Neuronal stem cell (in vitro differentiated cells): ENCODE data around the gene C1orf56.

ENCODE experiments used
- DNase-seq: peaks from one replicate; pipeline ENCODE4 v3.0.0-alpha.2; 2013; ENCODE audit warnings: low spot score
- H2AFZ ChIP-seq: one replicate; pipeline ENCODE4 v1.6.1; 2013; ENCODE audit warnings: mild to moderate bottlenecking, low read length, inconsistent platforms
- H2AK5ac ChIP-seq: 2 replicates; pipeline ENCODE4 v1.6.1; 2013; ENCODE audit warnings: low read depth, mild to moderate bottlenecking, inconsistent platforms, low read length, moderate library complexity, mixed read lengths
- H2BK120ac ChIP-seq: 2 replicates; pipeline ENCODE4 v1.6.1; 2013; ENCODE audit warnings: low read depth, mild to moderate bottlenecking, inconsistent platforms, low read length, moderate library complexity, mixed read lengths
- H2BK12ac ChIP-seq: one replicate; pipeline ENCODE4 v1.6.1; 2013; ENCODE audit warnings: low read length, inconsistent platforms
- H2BK15ac ChIP-seq: 2 replicates; pipeline ENCODE4 v1.6.1; 2013; ENCODE audit warnings: mild to moderate bottlenecking, low read length, inconsistent platforms, mixed read lengths
- H2BK5ac ChIP-seq: one replicate; pipeline ENCODE4 v1.6.1; 2013; ENCODE audit warnings: inconsistent platforms, mild to moderate bottlenecking, low read length, moderate library complexity
- H3K14ac ChIP-seq: one replicate; pipeline ENCODE4 v1.6.1; 2013; ENCODE audit warnings: low read length, inconsistent platforms
- H3K18ac ChIP-seq: 2 replicates; pipeline ENCODE4 v1.6.1; 2013; ENCODE audit warnings: low read length, inconsistent platforms
- H3K23ac ChIP-seq: 2 replicates; pipeline ENCODE4 v1.6.1; 2013; ENCODE audit warnings: low read depth, mild to moderate bottlenecking, mixed read lengths, low read length, inconsistent platforms; ENCODE audit not compliant: poor library complexity
- H3K27ac ChIP-seq: replicated peaks from 3 replicates; pipeline ENCODE4 v1.5.1; 2013; ENCODE audit warnings: low read length, inconsistent platforms
- H3K27me3 ChIP-seq, 3 experiments: 2 replicates each; pipeline ENCODE4 v1.6.1; 2013; ENCODE audit warnings: low read length in 3 of 3, mild to moderate bottlenecking in 2 of 3, inconsistent platforms in 1 of 3, low read depth in 1 of 3, mixed read lengths in 1 of 3, moderate library complexity in 1 of 3; ENCODE audit not compliant: control insufficient read depth in 3 of 3, insufficient read depth in 3 of 3
- H3K36me3 ChIP-seq, 2 donors: replicated peaks in 1 of 2; 2 replicates each; pipeline ENCODE4 v1.6.1; 2013; ENCODE audit warnings: low read length in 2 of 2; ENCODE audit not compliant: control insufficient read depth in 2 of 2, insufficient read depth in 2 of 2
- H3K4ac ChIP-seq: 2 replicates; pipeline ENCODE4 v1.6.1; 2013; ENCODE audit warnings: inconsistent platforms, mild to moderate bottlenecking, low read length, moderate library complexity
- H3K4me1 ChIP-seq, 2 donors: 1 replicate in 1 of 2; 2 replicates in 1 of 2; pipeline ENCODE4 v1.6.1; 2013; ENCODE audit warnings: low read length in 2 of 2, low read depth in 1 of 2; ENCODE audit not compliant: control insufficient read depth in 2 of 2, insufficient read depth in 1 of 2
- H3K4me2 ChIP-seq: one replicate; pipeline ENCODE4 v1.6.1; 2013; ENCODE audit warnings: mild to moderate bottlenecking, low read length, inconsistent platforms; ENCODE audit not compliant: insufficient read depth, poor library complexity, severe bottlenecking
- H3K4me3 ChIP-seq, 2 donors: 2 replicates each; pipeline ENCODE4 v1.5.1; 2013; ENCODE audit warnings: low read length in 2 of 2, mild to moderate bottlenecking in 2 of 2, inconsistent platforms in 1 of 2, moderate library complexity in 1 of 2
- H3K79me1 ChIP-seq: one replicate; pipeline ENCODE4 v1.6.1; 2013; ENCODE audit warnings: low read depth, mild to moderate bottlenecking, inconsistent platforms, low read length, moderate library complexity
- H3K9ac ChIP-seq: one replicate; pipeline ENCODE4 v1.6.1; 2013; ENCODE audit warnings: mild to moderate bottlenecking, low read depth, low read length, inconsistent platforms; ENCODE audit not compliant: poor library complexity
- H3K9me3 ChIP-seq, 2 donors: replicated peaks in 1 of 2; 2 replicates each; pipeline versions ENCODE3 to v1.6.1; 2013; ENCODE audit warnings: low read length in 2 of 2, mild to moderate bottlenecking in 2 of 2, inconsistent platforms in 1 of 2, low read depth in 1 of 2, mixed read lengths in 1 of 2, moderate library complexity in 1 of 2; ENCODE audit not compliant: control insufficient read depth in 2 of 2, insufficient read depth in 1 of 2
- H4K8ac ChIP-seq: one replicate; pipeline ENCODE4 v1.6.1; 2013; ENCODE audit warnings: low read depth, mild to moderate bottlenecking, inconsistent platforms, low read length, moderate library complexity
- H4K91ac ChIP-seq: one replicate; pipeline ENCODE4 v1.6.1; 2013; ENCODE audit warnings: low read length, low read depth, mild to moderate bottlenecking, inconsistent platforms; ENCODE audit not compliant: poor library complexity
- WGBS, 2 donors: extraction: QIAGEN DNeasy Blood & Tissue Kit; methylation state at CpG; one replicate each; pipeline ENCODE4 v1.1.7; 2013; ENCODE audit warnings: missing lambda C conversion rate in 2 of 2, mixed read lengths in 1 of 2; ENCODE audit not compliant: insufficient read length in 2 of 2, insufficient replicate concordance in 1 of 2; ENCODE audit errors: extremely low coverage in 2 of 2; 5-methylcytosine and 5-hydroxymethylcytosine counted together

Gene C1orf56

GRCh38 chr1:151059109-151060006, 11.8 kb downstream of the C1orf56 start, which contains the start of gene CDC42SE1:
Gene CDC42SE1, minus strand, starts transcription at chr1:151059622. Its CDS starts 3,892 bp downstream, at chr1:151055730.
- Histone ChIP-seq H3K4ac (peak within 1 kb of the TSS; percentile 44), H3K79me1 (peaks cover 13% of the 10 kb centered on the region), H2AK5ac (peak within 1 kb of the TSS; percentile 76), H3K36me3 (peaks cover 22 to 42% of the 10 kb centered on the region in 2 donors), H3K9ac (peak within 1 kb of the TSS; percentile 99), H2BK5ac (peak within 1 kb of the TSS; percentile 79), H2BK120ac (peak within 1 kb of the TSS; percentile 61), H3K27ac (peak within 1 kb of the TSS; percentile 88), H3K23ac (peak within 1 kb of the TSS; percentile 99), H2BK12ac (no peak within 1 kb of the TSS), H3K18ac (peak within 1 kb of the TSS; percentile 99), H2BK15ac (peak within 1 kb of the TSS; percentile 75), H3K9me3 (peaks cover 0 to 6% of the 10 kb centered on the region in 2 donors), H3K4me2 (peak within 1 kb of the TSS; percentile 87), H2AFZ (peak within 1 kb of the TSS; percentile 97), H3K4me1 (peaks cover 5 to 13% of the 10 kb centered on the region in 2 donors), H4K91ac (peak within 1 kb of the TSS; percentile 27), H3K27me3 (no peaks in the 10 kb centered on the region), H4K8ac (no peak within 1 kb of the TSS), H3K4me3 (peak within 1 kb of the TSS; percentile 93 to 99), H3K14ac (peak within 1 kb of the TSS; percentile 98)
- peak; percentile 79 for DNase-seq
- no CpG with 5 or more reads among the region's 58 CpGs for WGBS, 2 donors

GRCh38 chr1:151060007-151060656, 12.6 kb downstream of the C1orf56 start, which contains the start of gene MLLT11:
Gene MLLT11, plus strand, starts transcription at chr1:151060397. Its CDS starts 6,828 bp downstream, at chr1:151067225.
- peak within 1 kb of the TSS; percentile 61 for H2BK120ac ChIP-seq
- peak within 1 kb of the TSS; percentile 75 for H2BK15ac ChIP-seq
- no peak within 1 kb of the TSS for H4K8ac ChIP-seq
- peak; percentile 85 for DNase-seq
- peak within 1 kb of the TSS; percentile 93 to 99 for H3K4me3 ChIP-seq
- no CpG with 5 or more reads among the region's 15 CpGs for WGBS, 2 donors
- peak within 1 kb of the TSS; percentile 99 for H3K9ac ChIP-seq
- peak within 1 kb of the TSS; percentile 18 for H2AK5ac ChIP-seq
- H4K91ac ChIP-seq = peak within 1 kb of the TSS; percentile 27
- H3K79me1 ChIP-seq = peaks cover 13% of the 10 kb centered on the region
- H3K27me3 ChIP-seq = no peaks in the 10 kb centered on the region
- H2AFZ ChIP-seq = peak within 1 kb of the TSS; percentile 97
- peaks cover 19 to 42% of the 10 kb centered on the region in 2 donors for H3K36me3 ChIP-seq
- H3K27ac ChIP-seq = peak within 1 kb of the TSS; percentile 88
- H3K4me1 ChIP-seq = peaks cover 5 to 15% of the 10 kb centered on the region in 2 donors
- H3K4me2 ChIP-seq = peak within 1 kb of the TSS; percentile 87
- peaks cover 0 to 6% of the 10 kb centered on the region in 2 donors for H3K9me3 ChIP-seq
- peak within 1 kb of the TSS; percentile 99 for H3K23ac ChIP-seq
- no peak within 1 kb of the TSS for H2BK12ac ChIP-seq
- H2BK5ac ChIP-seq = peak within 1 kb of the TSS; percentile 79
- peak within 1 kb of the TSS; percentile 99 for H3K18ac ChIP-seq
- H3K14ac ChIP-seq = peak within 1 kb of the TSS; percentile 98
- H3K4ac ChIP-seq = peak within 1 kb of the TSS; percentile 44

DNA sequence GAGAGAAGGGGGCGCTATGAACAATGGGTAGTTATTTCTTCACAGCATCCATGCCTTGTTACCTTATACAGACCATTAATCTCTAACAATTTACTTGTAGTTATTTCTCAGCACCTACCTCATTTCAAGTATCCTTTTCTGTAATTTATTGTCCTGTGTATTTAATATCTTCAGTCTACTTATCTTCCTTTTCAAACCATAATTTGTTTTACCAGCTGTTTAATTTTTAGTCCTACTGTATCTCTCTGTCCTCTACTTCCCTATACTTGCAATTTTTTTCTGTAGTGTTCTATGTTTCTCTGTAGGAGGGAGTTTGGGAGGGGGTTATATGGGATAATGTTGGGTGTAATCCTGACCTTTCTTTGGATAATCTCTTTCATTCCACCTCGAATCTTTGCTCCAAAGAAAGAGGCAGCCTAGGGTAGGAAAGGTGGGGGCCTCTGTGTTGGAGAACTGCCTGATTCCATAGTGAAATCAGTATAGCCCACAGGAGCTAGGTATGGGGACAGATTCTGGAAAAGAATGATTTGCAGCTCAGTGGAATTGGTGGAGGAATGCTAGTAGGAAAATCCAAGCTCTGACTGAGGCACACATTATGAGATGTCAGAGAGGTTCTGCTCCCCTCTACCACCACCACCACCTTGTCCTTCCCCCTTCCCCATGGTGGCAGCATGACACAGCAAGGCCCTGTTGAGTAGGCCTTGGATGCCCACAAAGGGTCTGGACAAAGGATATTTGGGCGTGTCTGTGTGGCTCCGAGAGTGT, 13.3 kb downstream of the C1orf56 start:
- H3K23ac ChIP-seq = no peak overlapping the region
- H3K4me3 ChIP-seq = peak overlapping the region; percentile 83 to 93
- H3K27ac ChIP-seq = peak overlapping the region; percentile 88
- H3K9me3 ChIP-seq = peaks cover 0 to 6% of the 10 kb centered on the region in 2 donors
- no peak overlapping the region for H4K91ac ChIP-seq
- H4K8ac ChIP-seq = no peak overlapping the region
- peak overlapping the region; percentile 46 for H3K18ac ChIP-seq
- peaks cover 13% of the 10 kb centered on the region for H3K79me1 ChIP-seq
- H2BK12ac ChIP-seq = no peak overlapping the region
- H3K4ac ChIP-seq = no peak overlapping the region
- no peak overlapping the region for H2AK5ac ChIP-seq
- no peak overlapping the region for H2BK15ac ChIP-seq
- peaks cover 5 to 15% of the 10 kb centered on the region in 2 donors for H3K4me1 ChIP-seq
- H3K36me3 ChIP-seq = peaks cover 15 to 42% of the 10 kb centered on the region in 2 donors
- H2AFZ ChIP-seq = peak overlapping the region; percentile 97
- H2BK5ac ChIP-seq = no peak overlapping the region
- H3K27me3 ChIP-seq = no peaks in the 10 kb centered on the region
- no peak for DNase-seq
- no CpG with 5 or more reads among the region's 4 CpGs for WGBS, 2 donors
- peak overlapping the region; percentile 65 for H3K4me2 ChIP-seq
- no peak overlapping the region for H2BK120ac ChIP-seq
- no peak overlapping the region for H3K14ac ChIP-seq
- H3K9ac ChIP-seq = peak overlapping the region; percentile 70
